ENCODE data around the gene BMPR1A. TPM values are rescaled to one million over a fixed set of nuclear protein-coding genes. Genes with fewer than 3 reads are reported as not detected.

The BMPR1A gene
- total RNA-seq, 3 donors from 2014 or later = 49.8 to 87.2 (median 57.4) TPM

- TF ChIP-seq POLR2A (IDR thresholded peaks at IDR 0.05) (no peak), POLR2AphosphoS5 (IDR thresholded peaks at IDR 0.05) (no peak)
- TF ChIP-seq, protein P1, sequence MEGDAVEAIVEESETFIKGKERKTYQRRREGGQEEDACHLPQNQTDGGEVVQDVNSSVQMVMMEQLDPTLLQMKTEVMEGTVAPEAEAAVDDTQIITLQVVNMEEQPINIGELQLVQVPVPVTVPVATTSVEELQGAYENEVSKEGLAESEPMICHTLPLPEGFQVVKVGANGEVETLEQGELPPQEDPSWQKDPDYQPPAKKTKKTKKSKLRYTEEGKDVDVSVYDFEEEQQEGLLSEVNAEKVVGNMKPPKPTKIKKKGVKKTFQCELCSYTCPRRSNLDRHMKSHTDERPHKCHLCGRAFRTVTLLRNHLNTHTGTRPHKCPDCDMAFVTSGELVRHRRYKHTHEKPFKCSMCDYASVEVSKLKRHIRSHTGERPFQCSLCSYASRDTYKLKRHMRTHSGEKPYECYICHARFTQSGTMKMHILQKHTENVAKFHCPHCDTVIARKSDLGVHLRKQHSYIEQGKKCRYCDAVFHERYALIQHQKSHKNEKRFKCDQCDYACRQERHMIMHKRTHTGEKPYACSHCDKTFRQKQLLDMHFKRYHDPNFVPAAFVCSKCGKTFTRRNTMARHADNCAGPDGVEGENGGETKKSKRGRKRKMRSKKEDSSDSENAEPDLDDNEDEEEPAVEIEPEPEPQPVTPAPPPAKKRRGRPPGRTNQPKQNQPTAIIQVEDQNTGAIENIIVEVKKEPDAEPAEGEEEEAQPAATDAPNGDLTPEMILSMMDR (IDR thresholded peaks at IDR 0.05) = no peak
- DNase-seq (ENCODE audit: low spot score in 2 of 2) = no peak
These were observed 111.9 kb downstream of the BMPR1A start for GRCh38 chr10:86868353-86868752.

GRCh38 chr10:86870679-86871078, 114.3 kb downstream of the BMPR1A start:
- intact Hi-C loops (cut with DNase I; ENCODE audit: low total_unique reads) = no loop called here
- no peak for DNase-seq (ENCODE audit: low spot score in 2 of 2)
- TF ChIP-seq, protein P1 (IDR thresholded peaks at IDR 0.05) = no peak
- TF ChIP-seq POLR2AphosphoS5 (IDR thresholded peaks at IDR 0.05) = no peak
- no peak for TF ChIP-seq POLR2A (IDR thresholded peaks at IDR 0.05)
- Histone ChIP-seq H3K36me3 (no peaks in the 10 kb centered on the region), H3K4me3 (no peak overlapping the region), H3K27ac (no peak overlapping the region), H3K27me3 (no peaks in the 10 kb centered on the region), H3K9me3 (no peaks in the 10 kb centered on the region), H3K4me1 (no peaks in the 10 kb centered on the region)

More at GRCh38 chr10:86868353-86868752, 111.9 kb downstream of the BMPR1A start:
- no peaks in the 10 kb centered on the region for H3K27me3 ChIP-seq
- H3K27ac ChIP-seq = no peak overlapping the region
- no peaks in the 10 kb centered on the region for H3K9me3 ChIP-seq
- H3K36me3 ChIP-seq = no peaks in the 10 kb centered on the region
- no peak overlapping the region for H3K4me3 ChIP-seq
- no peaks in the 10 kb centered on the region for H3K4me1 ChIP-seq
- intact Hi-C loops (cut with DNase I; ENCODE audit: low total_unique reads) = no loop called here

GRCh38 chr10:86871563-86872183, 115.3 kb downstream of the BMPR1A start:
- TF ChIP-seq POLR2A (IDR thresholded peaks at IDR 0.05) (no peak), POLR2AphosphoS5 (IDR thresholded peaks at IDR 0.05) (no peak)
- TF ChIP-seq, protein P1 (IDR thresholded peaks at IDR 0.05) = no peak
- Histone ChIP-seq H3K9me3 (no peaks in the 10 kb centered on the region), H3K4me1 (no peaks in the 10 kb centered on the region), H3K36me3 (no peaks in the 10 kb centered on the region), H3K27me3 (no peaks in the 10 kb centered on the region), H3K27ac (no peak overlapping the region), H3K4me3 (no peak overlapping the region)
- no peak for DNase-seq (ENCODE audit: low spot score in 2 of 2)
- intact Hi-C loops (cut with DNase I; ENCODE audit: low total_unique reads) = no loop called here

DNA sequence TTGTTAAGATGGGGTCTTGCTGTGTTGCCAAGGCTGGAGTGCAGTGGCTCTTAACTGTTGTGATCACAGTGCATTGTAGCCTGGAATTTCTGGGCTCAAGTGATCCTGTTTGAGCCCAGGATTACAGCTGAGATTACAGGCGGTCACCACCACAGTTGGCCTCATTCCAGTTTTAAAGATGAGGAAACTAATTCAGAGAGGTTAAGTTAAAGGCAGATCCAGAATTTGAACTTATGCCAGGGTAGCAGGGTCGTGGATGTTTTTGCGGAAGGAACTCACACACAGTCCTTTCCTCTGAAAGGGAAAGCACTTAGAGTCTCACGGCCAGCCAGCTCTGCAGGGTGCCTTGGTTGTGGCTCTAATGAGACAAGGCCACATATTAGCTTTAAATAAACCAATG, 116.3 kb downstream of the BMPR1A start:
- Histone ChIP-seq H3K4me3 (no peak overlapping the region), H3K36me3 (no peaks in the 10 kb centered on the region), H3K4me1 (no peaks in the 10 kb centered on the region), H3K27ac (no peak overlapping the region), H3K9me3 (no peaks in the 10 kb centered on the region), H3K27me3 (no peaks in the 10 kb centered on the region)
- TF ChIP-seq POLR2AphosphoS5 (IDR thresholded peaks at IDR 0.05) (no peak), POLR2A (IDR thresholded peaks at IDR 0.05) (no peak)
- TF ChIP-seq, protein P1 (IDR thresholded peaks at IDR 0.05) = no peak
- no peak for DNase-seq (ENCODE audit: low spot score in 2 of 2)
- intact Hi-C loops (cut with DNase I; ENCODE audit: low total_unique reads) = no loop called here

- H3K9me3 ChIP-seq = no peaks in the 10 kb centered on the region
- intact Hi-C loops (cut with DNase I; ENCODE audit: low total_unique reads) = no loop called here
- TF ChIP-seq POLR2A (IDR thresholded peaks at IDR 0.05) = no peak
- no peak for TF ChIP-seq POLR2AphosphoS5 (IDR thresholded peaks at IDR 0.05)
- TF ChIP-seq, protein P1 (IDR thresholded peaks at IDR 0.05) = no peak
- no peak overlapping the region for H3K27ac ChIP-seq
- no peak overlapping the region for H3K4me3 ChIP-seq
- H3K4me1 ChIP-seq = no peaks in the 10 kb centered on the region
- no peak for DNase-seq (ENCODE audit: low spot score in 2 of 2)
- no peaks in the 10 kb centered on the region for H3K27me3 ChIP-seq
- H3K36me3 ChIP-seq = no peaks in the 10 kb centered on the region
These were observed 120.3 kb downstream of the BMPR1A start for GRCh38 chr10:86876748-86877147.
